Naive B cell (primary cell): Measurements from ENCODE around the gene ZNF764. TPM values are rescaled to one million over a fixed set of nuclear protein-coding genes. Genes with fewer than 3 reads are reported as not detected.
A peak's percentile ranks its signal among the peaks of the same experiment; 100 is the strongest.
"Not testable (repeated sequence)": the region's sequence is repeated elsewhere in the genome, so short reads cannot be mapped to it uniquely, and the experiment has no call there.

Experiments used
- ATAC-seq, 2 donors: fragments of 150-1000 bp; cut with Tn5 transposase; 2 replicates each; pipeline ENCODE4 v1.10.0; 2021; ENCODE audit warnings: low read depth in 2 of 2, mild to moderate bottlenecking in 2 of 2, moderate library complexity in 2 of 2
- DNase-seq: peaks from one replicate; pipeline ENCODE4 v3.0.0; 2022
- H3K27ac Mint-ChIP-seq, 6 donors: one replicate each; pipeline ENCODE4 v1.8.0; 2020 to 2022; ENCODE audit warnings: mild to moderate bottlenecking in 6 of 6, mixed read lengths in 6 of 6, moderate library complexity in 5 of 6, inconsistent platforms in 2 of 6
- H3K27me3 Mint-ChIP-seq, 3 donors: one replicate each; pipeline ENCODE4 v1.8.0; 2021 to 2022; ENCODE audit warnings: mixed read lengths in 3 of 3, mild to moderate bottlenecking in 1 of 3
- H3K36me3 Mint-ChIP-seq, 2 donors: one replicate each; pipeline ENCODE4 v1.8.0; 2020 to 2022; ENCODE audit warnings: mixed read lengths in 2 of 2, inconsistent platforms in 1 of 2, mild to moderate bottlenecking in 1 of 2
- H3K4me1 Mint-ChIP-seq, 3 donors: one replicate each; pipeline ENCODE4 v1.8.0; 2020 to 2022; ENCODE audit warnings: mixed read lengths in 3 of 3, inconsistent platforms in 1 of 3, mild to moderate bottlenecking in 1 of 3, moderate library complexity in 1 of 3
- H3K4me3 Mint-ChIP-seq, 8 donors: one replicate each; pipeline ENCODE4 v1.8.0; 2020 to 2022; ENCODE audit warnings: mild to moderate bottlenecking in 8 of 8, mixed read lengths in 8 of 8, moderate library complexity in 8 of 8, inconsistent platforms in 2 of 8
- H3K9me3 Mint-ChIP-seq, 7 donors: one replicate each; pipeline ENCODE4 v1.8.0; 2020 to 2022; ENCODE audit warnings: mixed read lengths in 7 of 7, mild to moderate bottlenecking in 5 of 7, inconsistent platforms in 2 of 7, moderate library complexity in 1 of 7
- polyA plus RNA-seq, 6 donors: library from polyadenylated mRNA; unstranded; fragments of 300-500 nt; fragmentation: Illumina TruSeq; gene quantifications; one replicate each; pipeline ENCODE4 v1.2.3, GENCODE V29; 2021; ENCODE audit warnings: low read depth in 6 of 6

Gene ZNF764
- polyA plus RNA-seq, result 1 to 10 TPM in 5 of 6 donors, not detected in 1; 2.3 to 6.8 (median 4.7) TPM

- ATAC-seq (peak; percentile 86 to 90), DNase-seq (peak; percentile 92)
- Mint-ChIP-seq H3K36me3 (no peaks in the 10 kb centered on the region), H3K4me3 (peak within 1 kb of the TSS; percentile 84 to 93 (median 88)), H3K9me3 (peaks cover 0 to 2% (median 0%) of the 10 kb centered on the region in 7 donors), H3K4me1 (peaks cover 28 to 58% (median 52%) of the 10 kb centered on the region in 3 donors), H3K27ac (peak within 1 kb of the TSS; percentile 88 to 96 (median 92)), H3K27me3 (peaks cover 0 to 7% (median 0%) of the 10 kb centered on the region in 3 donors)
Measured at GRCh38 chr16:30557957-30558788, at the start of gene ZNF764. TSS of gene ZNF764 (minus strand) at chr16:30558374. CDS start at chr16:30558182, 192 bp downstream.

- Mint-ChIP-seq H3K27me3 (no peaks in the 10 kb centered on the region), H3K4me3 (peak overlapping the region in 1 of 8 donors; percentile 18), H3K36me3 (peaks cover 9 to 13% of the 10 kb centered on the region in 2 donors), H3K4me1 (peaks cover 5 to 23% (median 18%) of the 10 kb centered on the region in 3 donors), H3K9me3 (no peaks in the 10 kb centered on the region), H3K27ac (no peak overlapping the region)
- no peak for ATAC-seq
- no peak for DNase-seq
Measured at GRCh38 chr16:30606004-30606403, 47.8 kb upstream of the ZNF764 start.

GRCh38 chr16:30605158-30605557 is 47.0 kb upstream of the ZNF764 start:
- H3K4me1 Mint-ChIP-seq, result peaks cover under 1 to 19% (median 13%) of the 10 kb centered on the region in 3 donors
- peak overlapping the region in 1 of 8 donors; percentile 59 for H3K4me3 Mint-ChIP-seq
- H3K27me3 Mint-ChIP-seq, result no peaks in the 10 kb centered on the region
- no peaks in the 10 kb centered on the region for H3K9me3 Mint-ChIP-seq
- no peak for DNase-seq
- ATAC-seq, result no peak
- H3K27ac Mint-ChIP-seq, result no peak overlapping the region
- peaks cover 9 to 13% of the 10 kb centered on the region in 2 donors for H3K36me3 Mint-ChIP-seq

DNA sequence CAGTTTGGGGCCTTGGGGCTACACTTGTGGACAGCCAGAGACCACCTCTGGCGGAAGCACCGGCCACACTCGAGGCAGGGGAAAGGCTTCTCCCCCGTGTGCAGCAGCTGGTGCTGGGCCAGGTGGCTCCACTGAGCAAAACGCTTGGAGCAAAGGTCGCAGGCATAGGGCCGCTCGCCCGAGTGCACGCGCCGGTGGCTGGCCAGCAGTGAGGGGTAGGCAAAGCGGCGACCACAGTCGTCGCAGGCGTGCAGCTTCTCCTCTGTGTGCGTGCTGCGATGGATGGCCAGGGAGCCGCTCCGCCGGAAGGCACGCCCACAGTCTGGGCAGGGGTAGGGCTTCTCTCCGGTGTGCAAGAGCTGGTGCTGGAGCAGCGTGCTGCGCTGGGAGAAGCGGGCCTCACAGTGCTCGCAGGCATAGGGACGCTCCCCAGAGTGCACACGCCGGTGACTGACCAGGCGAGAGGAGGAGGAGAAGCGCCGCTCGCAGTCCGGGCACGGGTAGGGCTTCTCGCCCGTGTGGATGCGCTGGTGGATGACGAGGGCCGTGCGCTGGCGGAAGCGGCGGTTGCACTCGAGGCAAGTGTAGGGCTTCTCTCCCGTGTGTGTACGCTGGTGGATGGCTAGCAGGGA is 46.3 kb upstream of the ZNF764 start:
- ATAC-seq, result no peak
- peaks cover 0 to 17% (median 12%) of the 10 kb centered on the region in 3 donors for H3K4me1 Mint-ChIP-seq
- H3K36me3 Mint-ChIP-seq, result peaks cover 9 to 13% of the 10 kb centered on the region in 2 donors
- H3K27me3 Mint-ChIP-seq, result no peaks in the 10 kb centered on the region
- no peak for DNase-seq
- no peaks in the 10 kb centered on the region for H3K9me3 Mint-ChIP-seq
- H3K27ac Mint-ChIP-seq, result peak overlapping the region in 2 of 6 donors; percentile 9 to 60
- H3K4me3 Mint-ChIP-seq, result peak overlapping the region in 1 of 8 donors; percentile 59

DNA sequence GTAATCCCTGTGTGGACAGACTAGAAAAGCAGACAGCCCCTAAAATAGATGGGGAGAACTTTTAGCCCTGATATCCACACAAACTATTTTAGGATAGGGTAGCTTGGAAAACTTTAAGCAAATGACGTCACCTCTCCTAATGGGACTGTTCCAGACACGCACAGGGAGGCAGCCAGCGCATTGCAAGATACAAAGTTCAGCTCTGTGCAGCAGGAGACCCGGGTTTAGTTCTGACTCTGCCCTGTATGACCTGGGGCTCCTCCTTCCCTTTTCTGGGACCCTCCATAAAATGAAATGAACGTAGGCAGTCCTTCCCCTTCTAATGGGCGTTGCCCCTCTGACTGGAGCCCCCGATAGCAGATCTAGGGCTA is 45.8 kb upstream of the ZNF764 start:
- peaks cover 9 to 13% of the 10 kb centered on the region in 2 donors for H3K36me3 Mint-ChIP-seq
- no peak overlapping the region for H3K4me3 Mint-ChIP-seq
- H3K9me3 Mint-ChIP-seq, result no peaks in the 10 kb centered on the region

GRCh38 chr16:30602616-30603277 is 44.6 kb upstream of the ZNF764 start:
- Mint-ChIP-seq H3K9me3 (no peaks in the 10 kb centered on the region), H3K27ac (peak overlapping the region in 2 of 6 donors; percentile 54), H3K4me1 (peaks cover 0 to 9% (median 8%) of the 10 kb centered on the region in 3 donors), H3K36me3 (peaks cover 9 to 13% of the 10 kb centered on the region in 2 donors), H3K4me3 (no peak overlapping the region), H3K27me3 (no peaks in the 10 kb centered on the region)
- DNase-seq (no peak), ATAC-seq (no peak)

More for the DNA sequence above, 45.8 kb upstream of the ZNF764 start:
- no peak overlapping the region for H3K27ac Mint-ChIP-seq
- H3K27me3 Mint-ChIP-seq, result no peaks in the 10 kb centered on the region
- no peak for ATAC-seq
- DNase-seq, result no peak
- peaks cover 0 to 12% (median 7%) of the 10 kb centered on the region in 3 donors for H3K4me1 Mint-ChIP-seq

GRCh38 chr16:30601966-30602365 is 43.8 kb upstream of the ZNF764 start:
- DNase-seq (no peak), ATAC-seq (no peak)
- H3K27ac Mint-ChIP-seq, result peak overlapping the region in 3 of 6 donors; percentile 11 to 70 (median 54)
- H3K27me3 Mint-ChIP-seq, result no peaks in the 10 kb centered on the region
- no peak overlapping the region for H3K4me3 Mint-ChIP-seq
- no peaks in the 10 kb centered on the region for H3K9me3 Mint-ChIP-seq
- H3K36me3 Mint-ChIP-seq, result peaks cover 9 to 13% of the 10 kb centered on the region in 2 donors
- peaks cover 0 to 9% (median 8%) of the 10 kb centered on the region in 3 donors for H3K4me1 Mint-ChIP-seq

- H3K27me3 Mint-ChIP-seq, result no peaks in the 10 kb centered on the region
- H3K27ac Mint-ChIP-seq, result peak overlapping the region in 2 of 6 donors; percentile 3 to 4
- no peak for ATAC-seq
- H3K36me3 Mint-ChIP-seq, result peaks cover 9 to 13% of the 10 kb centered on the region in 2 donors
- no peaks in the 10 kb centered on the region for H3K9me3 Mint-ChIP-seq
- H3K4me3 Mint-ChIP-seq, result peak overlapping the region in 1 of 8 donors; percentile 24
- H3K4me1 Mint-ChIP-seq, result peaks cover 0 to 5% (median 3%) of the 10 kb centered on the region in 3 donors
- DNase-seq, result no peak
Measured at GRCh38 chr16:30600929-30601328, 42.8 kb upstream of the ZNF764 start.

DNA sequence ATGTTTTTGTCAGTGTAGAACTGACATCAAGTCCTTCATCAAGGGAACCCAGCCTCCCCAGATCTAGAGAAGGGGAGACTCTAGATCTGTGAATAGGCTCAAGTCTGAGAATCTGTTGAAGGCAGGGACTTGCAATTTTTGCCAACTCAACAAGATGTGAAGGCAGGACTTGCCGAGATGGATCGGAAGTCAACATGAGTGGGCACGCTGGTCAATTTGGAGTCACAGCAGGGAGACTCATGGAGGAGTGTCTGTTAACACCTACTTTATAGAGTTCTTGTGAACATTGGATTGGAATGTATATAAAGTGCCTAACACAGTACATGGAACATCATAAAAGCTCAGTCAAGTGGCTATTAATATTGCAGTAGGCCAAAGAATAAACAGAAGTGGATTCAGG is 42.0 kb upstream of the ZNF764 start:
- H3K36me3 Mint-ChIP-seq, result peaks cover 9 to 12% of the 10 kb centered on the region in 2 donors
- DNase-seq, result no peak
- H3K4me3 Mint-ChIP-seq, result no peak overlapping the region
- H3K9me3 Mint-ChIP-seq, result no peaks in the 10 kb centered on the region
- H3K27me3 Mint-ChIP-seq, result no peaks in the 10 kb centered on the region
- H3K27ac Mint-ChIP-seq, result no peak overlapping the region
- ATAC-seq, result no peak
- peaks cover 0 to 5% (median 3%) of the 10 kb centered on the region in 3 donors for H3K4me1 Mint-ChIP-seq

- H3K27me3 Mint-ChIP-seq, result no peaks in the 10 kb centered on the region
- ATAC-seq, result no peak
- no peak for DNase-seq
- H3K4me1 Mint-ChIP-seq, result no peaks in the 10 kb centered on the region
- H3K9me3 Mint-ChIP-seq, result no peaks in the 10 kb centered on the region
- no peak overlapping the region for H3K4me3 Mint-ChIP-seq
- H3K27ac Mint-ChIP-seq, result peak overlapping the region in 2 of 6 donors; percentile 2 to 44
- no peaks in the 10 kb centered on the region for H3K36me3 Mint-ChIP-seq
Measured at GRCh38 chr16:30592871-30593270, 34.7 kb upstream of the ZNF764 start.

DNA sequence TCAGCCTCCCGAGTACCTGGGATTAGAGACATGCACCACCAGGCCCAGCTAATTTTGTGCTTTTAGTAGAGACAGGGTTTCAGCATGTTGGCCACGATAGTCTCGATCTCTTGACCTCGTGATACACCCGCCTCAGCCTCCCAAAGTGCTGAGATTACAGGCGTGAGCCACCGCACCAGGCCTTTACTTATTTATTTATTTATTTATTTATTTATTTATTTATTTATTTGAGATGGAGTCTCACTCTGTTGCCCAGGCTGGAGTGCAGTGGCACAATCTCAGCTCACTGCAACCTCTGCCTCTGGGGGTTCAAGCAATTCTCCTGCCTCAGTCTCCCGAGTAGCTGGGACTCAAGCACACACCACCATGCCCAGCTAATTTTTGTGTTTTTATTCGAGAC is 32.7 kb upstream of the ZNF764 start:
- not testable (repeated sequence) for H3K9me3 Mint-ChIP-seq, H3K36me3 Mint-ChIP-seq, H3K27ac Mint-ChIP-seq, DNase-seq, H3K27me3 Mint-ChIP-seq, ATAC-seq
- Mint-ChIP-seq H3K4me3 (peak overlapping the region in 1 of 8 donors; percentile 19), H3K4me1 (peaks cover 4 to 14% (median 5%) of the 10 kb centered on the region in 3 donors)

DNA sequence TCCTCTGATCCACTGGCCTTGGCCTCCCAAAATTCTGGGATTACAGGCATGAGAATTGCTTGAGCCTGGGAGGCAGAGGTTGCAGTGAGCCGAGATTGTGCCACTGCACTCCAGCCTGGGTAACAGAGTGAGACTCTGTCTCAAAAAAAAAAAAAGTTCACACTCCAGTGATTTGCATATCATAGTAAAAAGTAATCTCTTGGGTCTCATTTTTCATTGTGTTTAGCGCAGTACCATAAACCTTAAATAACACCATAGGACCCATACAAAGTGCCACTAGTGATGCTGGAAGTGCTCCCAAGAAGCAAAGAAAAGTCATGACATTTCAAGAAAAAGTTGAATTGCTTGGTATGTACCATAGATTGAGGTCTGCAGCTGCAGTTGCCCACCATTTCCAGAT is 31.4 kb upstream of the ZNF764 start:
- DNase-seq, ATAC-seq, H3K27ac Mint-ChIP-seq, H3K4me3 Mint-ChIP-seq, H3K9me3 Mint-ChIP-seq, H3K36me3 Mint-ChIP-seq, H3K27me3 Mint-ChIP-seq: not testable (repeated sequence)
- H3K4me1 Mint-ChIP-seq, result peaks cover 12 to 23% (median 16%) of the 10 kb centered on the region in 3 donors

- ATAC-seq, result no peak
Measured at GRCh38 chr16:30588651-30589050, 30.5 kb upstream of the ZNF764 start.

More at GRCh38 chr16:30588651-30589050, 30.5 kb upstream of the ZNF764 start:
- Mint-ChIP-seq H3K27me3 (no peaks in the 10 kb centered on the region), H3K9me3 (no peaks in the 10 kb centered on the region), H3K4me1 (peaks cover 12 to 29% (median 17%) of the 10 kb centered on the region in 3 donors), H3K36me3 (no peaks in the 10 kb centered on the region), H3K27ac (no peak overlapping the region), H3K4me3 (peak overlapping the region in 2 of 8 donors; percentile 25 to 30)
- no peak for DNase-seq
